Nephron (organoid): Measurements from ENCODE around the gene MTUS2.

Experiments used
- H3K27ac Mint-ChIP-seq, 3 experiments: 2 replicates each; pipeline ENCODE4 v1.8.0; 2020; ENCODE audit warnings: mixed read lengths in 3 of 3, mild to moderate bottlenecking in 2 of 3, moderate library complexity in 1 of 3
- H3K27me3 Mint-ChIP-seq: 2 replicates; pipeline ENCODE4 v1.8.0; 2021; ENCODE audit warnings: low read depth, mild to moderate bottlenecking, moderate library complexity, mixed read lengths
- H3K36me3 Mint-ChIP-seq: 2 replicates; pipeline ENCODE4 v1.8.0; 2020; ENCODE audit warnings: low read depth, mixed read lengths
- H3K4me1 Mint-ChIP-seq: 2 replicates; pipeline ENCODE4 v1.8.0; 2020; ENCODE audit warnings: mixed read lengths
- H3K4me3 Mint-ChIP-seq, 3 experiments: 2 replicates each; pipeline ENCODE4 v1.8.0; 2020; ENCODE audit warnings: mild to moderate bottlenecking in 3 of 3, mixed read lengths in 3 of 3, moderate library complexity in 2 of 3
- H3K9me3 Mint-ChIP-seq: 2 replicates; pipeline ENCODE4 v1.8.0; 2020; ENCODE audit warnings: mixed read lengths
- TF ChIP-seq, protein P1 (sequence below), 3 experiments: fragments of 200-600 bp; sonication (generic); IDR thresholded peaks; one replicate each; pipeline ENCODE4 v1.5.0; 2021; ENCODE audit warnings: antibody characterized with exemption in 3 of 3; ENCODE audit not compliant: unreplicated experiment in 3 of 3

Gene MTUS2

DNA sequence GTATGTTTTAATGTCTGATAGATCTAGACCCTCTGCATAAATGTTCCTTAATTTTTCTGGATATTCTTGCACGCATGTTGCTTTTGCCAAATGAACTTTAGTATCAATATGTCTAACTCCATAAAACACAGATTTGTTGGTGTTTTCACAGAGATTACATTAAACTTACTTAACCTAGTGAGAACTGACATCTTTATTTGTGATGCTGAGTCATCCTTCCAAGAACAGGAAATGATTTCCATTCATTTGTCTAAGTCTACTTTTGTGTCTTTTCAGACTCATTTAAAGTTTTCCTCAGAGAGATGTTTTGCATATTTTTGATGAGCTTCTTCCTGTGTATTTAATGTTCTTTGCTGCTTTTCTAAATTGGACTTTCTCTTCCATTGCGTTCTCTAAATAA, 591.3 kb downstream of the MTUS2 start:
- no peaks in the 10 kb centered on the region for H3K36me3 Mint-ChIP-seq
- TF ChIP-seq, protein P1, sequence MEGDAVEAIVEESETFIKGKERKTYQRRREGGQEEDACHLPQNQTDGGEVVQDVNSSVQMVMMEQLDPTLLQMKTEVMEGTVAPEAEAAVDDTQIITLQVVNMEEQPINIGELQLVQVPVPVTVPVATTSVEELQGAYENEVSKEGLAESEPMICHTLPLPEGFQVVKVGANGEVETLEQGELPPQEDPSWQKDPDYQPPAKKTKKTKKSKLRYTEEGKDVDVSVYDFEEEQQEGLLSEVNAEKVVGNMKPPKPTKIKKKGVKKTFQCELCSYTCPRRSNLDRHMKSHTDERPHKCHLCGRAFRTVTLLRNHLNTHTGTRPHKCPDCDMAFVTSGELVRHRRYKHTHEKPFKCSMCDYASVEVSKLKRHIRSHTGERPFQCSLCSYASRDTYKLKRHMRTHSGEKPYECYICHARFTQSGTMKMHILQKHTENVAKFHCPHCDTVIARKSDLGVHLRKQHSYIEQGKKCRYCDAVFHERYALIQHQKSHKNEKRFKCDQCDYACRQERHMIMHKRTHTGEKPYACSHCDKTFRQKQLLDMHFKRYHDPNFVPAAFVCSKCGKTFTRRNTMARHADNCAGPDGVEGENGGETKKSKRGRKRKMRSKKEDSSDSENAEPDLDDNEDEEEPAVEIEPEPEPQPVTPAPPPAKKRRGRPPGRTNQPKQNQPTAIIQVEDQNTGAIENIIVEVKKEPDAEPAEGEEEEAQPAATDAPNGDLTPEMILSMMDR (IDR thresholded peaks at IDR 0.05; ENCODE audit: unreplicated experiment in 3 of 3), result no peak
- H3K9me3 Mint-ChIP-seq, result peaks cover 17% of the 10 kb centered on the region
- H3K4me3 Mint-ChIP-seq, result no peak overlapping the region
- no peaks in the 10 kb centered on the region for H3K4me1 Mint-ChIP-seq
- H3K27me3 Mint-ChIP-seq, result no peaks in the 10 kb centered on the region
- H3K27ac Mint-ChIP-seq, result no peak overlapping the region

DNA sequence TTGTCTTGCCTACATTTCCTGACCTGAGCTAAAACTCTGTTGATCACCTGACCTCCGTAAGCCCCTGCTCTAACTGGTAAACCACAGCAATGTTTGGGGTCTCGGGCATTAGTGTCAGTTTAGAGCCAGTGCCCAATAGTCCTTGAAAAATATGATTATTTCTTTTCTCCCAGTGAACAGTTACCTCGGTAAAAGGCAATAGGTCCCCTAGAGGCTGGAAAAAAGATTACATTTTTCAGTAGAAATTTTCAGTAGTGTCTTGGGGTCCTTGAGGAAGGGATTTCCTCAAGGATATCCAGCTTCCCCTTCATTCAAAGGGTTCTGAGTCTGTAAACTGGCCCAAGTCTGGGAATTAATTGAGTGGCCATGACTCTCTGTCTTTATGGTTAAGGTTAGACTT, 597.9 kb downstream of the MTUS2 start:
- peaks cover 7% of the 10 kb centered on the region for H3K9me3 Mint-ChIP-seq
- H3K27me3 Mint-ChIP-seq, result peaks cover 6% of the 10 kb centered on the region
- TF ChIP-seq, protein P1 (IDR thresholded peaks at IDR 0.05; ENCODE audit: unreplicated experiment in 3 of 3), result no peak
- no peak overlapping the region for H3K4me3 Mint-ChIP-seq
- H3K4me1 Mint-ChIP-seq, result peaks cover 7% of the 10 kb centered on the region
- no peak overlapping the region for H3K27ac Mint-ChIP-seq
- no peaks in the 10 kb centered on the region for H3K36me3 Mint-ChIP-seq

DNA sequence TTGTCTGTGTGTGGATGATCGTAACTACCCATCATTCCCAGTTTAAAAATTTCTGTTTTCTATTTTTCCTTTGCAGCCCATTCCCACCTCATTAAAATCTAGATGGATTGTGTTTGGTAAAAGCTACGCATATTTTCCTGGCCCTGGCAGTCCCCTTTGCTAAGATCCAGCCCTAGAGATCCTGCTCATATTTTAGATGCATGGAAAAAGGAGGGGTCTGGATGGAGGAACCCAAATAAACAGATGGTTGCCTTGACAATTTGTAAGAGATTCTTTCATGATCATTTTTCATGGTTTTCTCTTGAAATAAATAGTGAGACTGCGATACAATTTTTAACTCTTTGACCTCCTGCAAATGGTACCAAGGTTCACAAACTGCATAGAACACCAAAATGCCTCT, 601.0 kb downstream of the MTUS2 start:
- H3K9me3 Mint-ChIP-seq, result no peaks in the 10 kb centered on the region
- H3K36me3 Mint-ChIP-seq, result no peaks in the 10 kb centered on the region
- TF ChIP-seq, protein P1 (IDR thresholded peaks at IDR 0.05; ENCODE audit: unreplicated experiment in 3 of 3), result no peak
- H3K27ac Mint-ChIP-seq, result no peak overlapping the region
- no peak overlapping the region for H3K4me3 Mint-ChIP-seq
- H3K27me3 Mint-ChIP-seq, result peaks cover 16% of the 10 kb centered on the region
- H3K4me1 Mint-ChIP-seq, result peaks cover 7% of the 10 kb centered on the region

DNA sequence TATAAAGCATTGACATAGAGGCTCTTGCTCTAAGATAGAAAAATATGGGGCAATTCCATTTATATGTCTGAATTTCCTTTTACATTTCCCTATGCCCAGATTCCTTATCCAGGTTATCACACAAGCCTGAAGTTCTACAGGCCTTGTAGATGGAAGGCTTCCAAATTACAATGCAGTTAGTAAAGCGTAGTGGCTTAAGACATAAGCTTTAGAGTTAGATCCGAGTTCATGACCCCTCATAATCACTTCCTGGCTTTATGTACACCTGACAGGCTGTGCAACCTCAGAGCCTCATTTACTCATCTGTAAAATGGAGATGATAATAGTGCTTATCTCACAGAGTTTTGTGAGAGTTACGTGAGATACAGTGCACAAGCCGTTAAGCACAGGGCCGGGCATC, 601.9 kb downstream of the MTUS2 start:
- H3K4me3 Mint-ChIP-seq, result no peak overlapping the region

DNA sequence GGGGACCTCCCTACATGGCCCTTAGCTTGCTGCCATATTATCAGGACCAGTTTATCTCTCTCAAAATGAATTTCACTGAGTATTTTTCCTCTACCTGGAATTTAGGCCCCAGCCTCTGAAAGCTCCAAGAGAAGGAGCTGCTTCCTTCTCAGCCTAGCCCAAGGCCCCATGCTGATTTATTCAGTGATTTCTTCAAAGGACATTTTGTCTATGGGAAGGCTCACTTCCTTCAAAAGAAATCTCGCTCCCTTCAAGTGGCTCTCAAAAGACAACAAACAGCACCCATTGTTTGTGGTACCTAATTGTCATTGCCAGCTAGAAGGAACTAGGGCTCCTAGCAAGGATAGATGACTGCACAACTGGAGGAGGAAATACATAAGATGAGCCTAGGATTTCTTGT, 602.9 kb downstream of the MTUS2 start:
- Mint-ChIP-seq H3K4me3 (no peak overlapping the region), H3K4me1 (peaks cover 7% of the 10 kb centered on the region), H3K27ac (no peak overlapping the region), H3K9me3 (no peaks in the 10 kb centered on the region), H3K27me3 (peaks cover 33% of the 10 kb centered on the region), H3K36me3 (no peaks in the 10 kb centered on the region)
- TF ChIP-seq, protein P1 (IDR thresholded peaks at IDR 0.05; ENCODE audit: unreplicated experiment in 3 of 3), result no peak

More for the DNA sequence above, 601.9 kb downstream of the MTUS2 start:
- Mint-ChIP-seq H3K27ac (no peak overlapping the region), H3K27me3 (peaks cover 24% of the 10 kb centered on the region), H3K9me3 (no peaks in the 10 kb centered on the region), H3K4me1 (peaks cover 7% of the 10 kb centered on the region), H3K36me3 (no peaks in the 10 kb centered on the region)
- TF ChIP-seq, protein P1 (IDR thresholded peaks at IDR 0.05; ENCODE audit: unreplicated experiment in 3 of 3), result no peak

DNA sequence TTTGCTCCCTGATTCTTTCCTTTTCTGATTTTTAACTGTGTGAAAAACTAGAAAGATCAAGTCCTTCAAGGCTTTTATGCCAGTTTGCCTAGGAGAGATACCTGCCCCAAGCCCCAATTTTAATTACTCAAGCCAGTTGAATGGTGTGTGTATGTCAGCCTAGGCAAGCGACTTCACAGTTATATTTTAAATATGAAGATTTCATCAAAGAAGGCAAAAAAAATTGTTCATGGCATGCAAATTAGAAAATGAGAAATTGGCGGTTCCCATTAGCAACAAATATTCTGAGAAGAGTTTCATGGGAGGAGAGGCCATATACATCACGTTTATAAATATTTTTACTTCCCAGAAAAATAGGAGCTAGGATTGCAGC, 607.8 kb downstream of the MTUS2 start:
- Mint-ChIP-seq H3K9me3 (no peaks in the 10 kb centered on the region), H3K27me3 (peaks cover 68% of the 10 kb centered on the region), H3K4me3 (peak overlapping the region; percentile 46 to 55 (median 47)), H3K36me3 (no peaks in the 10 kb centered on the region), H3K27ac (no peak overlapping the region), H3K4me1 (peaks cover 8% of the 10 kb centered on the region)
- TF ChIP-seq, protein P1 (IDR thresholded peaks at IDR 0.05; ENCODE audit: unreplicated experiment in 3 of 3), result no peak
